Measurements from ENCODE around the gene C9orf50.

C9orf50 gene

DNA sequence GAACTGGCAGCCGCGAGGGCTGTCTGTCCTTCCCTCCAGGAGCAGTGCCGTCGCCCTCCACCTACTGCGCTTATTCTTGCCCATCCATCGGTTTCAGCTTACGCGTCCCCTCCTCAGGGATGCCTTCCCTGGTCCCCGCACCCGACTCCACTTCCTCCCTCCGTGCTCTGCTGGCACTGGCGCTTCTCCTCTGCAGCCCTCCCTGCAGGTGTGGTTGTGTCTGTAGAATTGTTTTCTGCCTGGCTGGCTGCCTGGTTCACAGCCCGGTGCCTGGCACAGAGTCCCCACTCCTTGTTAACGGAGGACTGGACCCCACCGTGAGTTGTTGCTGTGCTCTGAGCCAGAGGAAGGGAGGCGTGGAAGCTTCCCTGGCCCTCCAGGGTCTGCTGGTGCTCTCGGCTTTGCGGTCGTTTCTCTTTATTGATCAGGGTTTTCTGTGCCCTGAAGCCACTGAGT is 10.8 kb upstream of the C9orf50 start:
- DNase-seq (ENCODE audit: low read depth in 3 of 3), result no peak

DNA sequence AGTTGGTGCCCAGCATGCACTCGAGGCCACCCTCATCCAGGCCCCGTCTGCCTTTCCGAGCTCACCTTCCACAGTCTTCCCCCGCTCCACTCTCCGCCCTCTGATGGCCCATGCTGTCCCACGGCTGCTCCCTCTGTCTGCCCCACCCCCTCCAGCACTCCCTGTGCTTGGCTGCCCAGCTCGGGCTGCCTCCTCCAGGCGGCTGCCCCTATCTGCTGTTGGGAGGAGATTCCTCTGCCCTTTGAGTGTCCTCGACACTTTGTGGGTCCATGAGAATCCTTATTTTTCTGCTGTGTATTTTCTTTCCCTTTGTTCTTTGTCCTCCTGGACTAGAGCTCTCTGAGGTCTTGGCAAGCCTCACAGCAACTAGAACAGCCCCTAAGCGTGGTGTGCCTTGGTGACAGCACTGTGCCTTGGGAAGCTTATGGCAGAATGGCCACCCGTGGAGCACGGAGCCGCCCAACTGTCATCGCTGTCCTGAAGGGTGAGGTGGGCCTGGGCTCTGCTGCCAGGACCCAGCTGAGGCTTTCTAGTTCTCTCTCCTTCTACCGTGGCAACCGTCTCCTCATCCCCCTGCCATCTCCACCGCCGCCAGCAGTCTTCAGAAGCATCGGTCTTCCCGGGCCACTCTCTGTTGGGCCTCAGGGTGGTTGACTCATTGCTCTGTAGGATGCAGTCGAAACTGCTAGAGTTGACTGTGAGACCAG is 10.2 kb upstream of the C9orf50 start:
- DNase-seq (ENCODE audit: low read depth in 3 of 3), result no peak

DNA sequence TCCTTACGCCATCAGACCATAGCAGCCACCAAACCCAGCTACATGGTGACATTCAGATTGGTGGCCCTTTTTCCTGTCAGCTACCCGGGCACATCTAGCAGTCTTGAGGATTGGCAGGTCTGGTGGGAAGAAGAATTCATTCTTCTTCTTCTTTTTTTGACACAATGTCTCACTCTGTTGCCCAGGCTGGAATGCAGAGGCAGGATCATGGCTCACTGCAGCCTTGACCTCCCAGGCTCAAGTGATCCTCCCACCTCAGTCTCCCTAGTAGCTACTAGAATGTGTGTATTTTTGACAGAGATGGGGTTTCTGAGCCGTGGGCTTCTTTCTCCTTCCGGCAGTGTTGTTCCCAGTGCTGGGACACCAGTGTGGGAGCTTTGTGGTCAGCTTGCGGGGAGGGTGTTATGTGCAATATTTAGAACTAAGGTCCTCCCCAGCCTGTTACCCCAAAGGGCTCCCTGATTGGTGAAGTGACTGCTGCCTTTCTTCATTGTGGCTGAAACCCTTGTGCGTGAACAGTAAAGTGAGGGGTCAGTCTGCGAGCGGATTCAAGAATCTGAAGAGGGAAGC is 8.4 kb upstream of the C9orf50 start:
- DNase-seq (ENCODE audit: low read depth in 3 of 3), result no peak

DNA sequence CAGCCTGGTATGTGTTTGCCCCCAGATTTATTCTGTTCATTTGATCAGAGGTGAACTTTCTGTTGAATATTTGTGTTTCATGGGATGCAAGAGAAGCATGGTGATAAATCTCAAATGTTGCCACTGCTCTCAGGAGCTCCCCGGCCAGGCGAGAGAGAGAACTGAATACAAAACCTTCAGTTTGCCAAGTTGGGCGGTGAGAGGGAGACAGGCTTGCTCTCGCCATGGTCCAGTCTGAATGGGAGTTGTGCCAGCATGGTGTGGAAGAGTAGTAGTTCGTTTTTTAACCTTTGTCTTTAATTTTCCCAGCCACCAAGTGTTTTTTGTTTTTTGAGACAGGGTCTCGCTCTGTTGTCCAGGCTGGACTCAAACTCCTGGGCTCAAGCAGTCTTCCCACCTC is 7.8 kb upstream of the C9orf50 start:
- DNase-seq (ENCODE audit: low read depth in 3 of 3), result no peak

DNA sequence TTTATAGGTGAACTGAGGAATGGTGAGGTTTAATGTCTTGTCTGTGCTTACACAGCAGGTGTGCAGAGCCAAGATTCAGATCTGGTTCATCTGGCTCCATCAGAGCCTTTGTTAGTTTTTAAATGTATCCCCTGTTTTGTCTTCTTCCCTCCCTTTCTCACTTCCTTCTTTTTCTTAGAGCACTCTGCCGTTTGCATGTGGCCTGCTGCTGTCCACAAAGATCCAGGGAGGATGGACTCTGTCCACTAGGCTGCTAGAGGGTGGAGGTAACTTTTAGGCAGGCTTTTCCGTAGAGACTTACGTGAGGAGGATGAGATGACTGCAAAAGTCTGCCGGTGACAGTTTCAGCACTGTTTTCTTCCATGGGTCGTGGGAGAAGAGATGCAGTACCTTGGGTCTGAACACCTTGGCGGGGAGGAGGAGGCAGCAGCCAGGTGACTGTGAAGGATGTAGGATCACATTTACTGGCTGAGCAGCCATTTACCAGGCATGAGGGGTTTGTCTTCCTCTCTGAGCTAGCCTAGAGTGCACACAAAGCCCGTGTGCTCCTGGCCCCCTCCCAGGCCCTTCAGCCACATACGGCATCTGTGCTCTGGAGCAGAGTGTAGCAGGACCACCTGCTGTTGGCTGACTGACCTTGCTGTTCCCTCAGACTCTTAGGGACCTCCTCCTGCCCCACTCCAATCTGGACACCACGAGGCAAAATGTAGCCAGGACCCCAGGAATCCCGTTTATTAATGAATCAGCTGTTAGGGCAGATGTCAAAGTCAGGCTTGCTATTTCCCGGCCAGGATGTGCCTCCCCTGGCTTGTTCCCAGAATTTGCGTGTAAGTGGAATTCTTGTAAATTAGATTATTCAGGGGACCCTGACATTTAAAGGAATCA is 6.9 kb upstream of the C9orf50 start:
- no peak for DNase-seq (ENCODE audit: low read depth in 3 of 3)

DNA sequence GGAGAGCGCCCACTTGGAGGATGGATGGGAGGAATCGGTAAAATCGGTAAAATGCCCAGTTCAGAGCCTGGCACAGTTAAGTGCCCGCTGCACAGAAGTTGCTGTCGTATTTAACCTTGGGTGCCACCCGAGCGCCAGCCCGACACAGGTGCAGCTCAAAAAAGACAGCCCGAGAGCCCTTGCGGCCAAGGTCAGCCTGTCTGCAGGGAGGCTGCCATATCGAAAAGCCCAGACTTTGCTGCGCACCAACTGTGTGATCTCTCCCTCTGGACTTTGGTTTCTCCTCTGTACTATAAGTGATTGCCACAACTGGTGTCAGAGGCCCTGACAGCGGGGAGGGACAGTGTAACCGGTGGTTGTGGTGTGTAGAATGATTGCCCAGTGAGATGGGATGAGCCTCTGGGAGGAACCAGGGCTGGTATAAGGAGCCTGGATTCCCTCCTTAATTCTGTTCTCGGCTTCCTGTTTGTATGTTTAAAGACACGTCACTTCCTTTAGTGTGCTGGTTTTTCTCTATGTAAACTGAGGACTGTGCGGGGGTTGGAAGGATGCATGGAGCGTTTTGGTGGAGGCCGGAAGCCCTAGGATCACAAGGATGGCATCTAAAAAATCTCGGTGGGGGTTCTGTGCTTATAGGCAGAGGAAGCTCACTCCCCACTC is 5.9 kb upstream of the C9orf50 start:
- no peak for DNase-seq (ENCODE audit: low read depth in 3 of 3)

DNA sequence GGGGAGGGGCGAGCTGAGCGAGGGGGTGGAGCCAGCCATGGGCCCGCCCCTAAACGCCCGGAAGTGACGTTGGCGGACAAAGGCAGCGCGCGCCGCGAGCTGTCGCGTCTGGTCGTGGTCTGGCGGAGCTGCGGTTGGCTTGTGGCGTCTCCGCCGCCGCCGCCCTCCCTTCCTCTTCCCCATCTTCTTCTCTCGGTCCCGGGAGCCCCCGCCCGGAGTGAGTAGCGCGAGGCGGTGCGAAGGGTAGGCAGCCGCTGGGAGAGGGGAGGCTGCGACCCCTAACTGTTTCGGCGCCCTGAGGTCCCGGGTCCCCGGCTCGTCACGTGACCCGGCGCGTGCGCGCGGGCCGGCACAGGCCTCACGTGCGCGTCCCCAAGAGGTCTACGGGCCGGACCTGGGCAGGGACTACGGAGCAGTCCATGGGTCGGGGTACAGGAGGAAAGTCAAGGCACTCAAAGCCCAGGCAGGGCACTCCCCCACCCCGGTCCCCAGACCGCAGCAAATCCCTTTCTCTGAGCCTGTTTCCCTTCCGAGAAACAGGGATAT is 5.3 kb upstream of the C9orf50 start, which contains the start of gene NTMT1:
Gene NTMT1, plus strand, starts transcription at position 85 of the 546 bp plus-strand sequence. CDS start 6,541 bp downstream, outside the sequence.
- DNase-seq (ENCODE audit: low read depth in 3 of 3), result peak; percentile 82 to 87 (median 84)

DNA sequence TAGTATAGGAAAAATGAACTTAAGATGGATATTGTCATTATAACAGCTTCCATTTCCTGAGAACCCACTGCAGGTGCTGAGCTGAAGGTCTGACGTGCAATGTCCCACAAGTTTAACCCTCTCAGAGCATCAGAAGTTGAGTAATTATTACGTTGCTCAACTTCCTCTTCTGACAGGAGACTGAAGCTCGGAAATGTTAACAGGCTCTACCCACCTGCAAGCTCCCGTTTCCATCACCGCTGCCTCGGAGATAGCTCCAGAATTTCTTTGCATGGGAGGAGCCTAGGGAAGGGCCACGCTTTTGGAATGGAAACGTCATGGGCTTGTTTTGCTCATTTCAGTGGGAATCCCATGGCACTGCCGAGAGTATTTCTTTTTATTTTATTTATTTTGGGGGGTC is 4.0 kb upstream of the C9orf50 start:
- no peak for DNase-seq (ENCODE audit: low read depth in 3 of 3)

DNA sequence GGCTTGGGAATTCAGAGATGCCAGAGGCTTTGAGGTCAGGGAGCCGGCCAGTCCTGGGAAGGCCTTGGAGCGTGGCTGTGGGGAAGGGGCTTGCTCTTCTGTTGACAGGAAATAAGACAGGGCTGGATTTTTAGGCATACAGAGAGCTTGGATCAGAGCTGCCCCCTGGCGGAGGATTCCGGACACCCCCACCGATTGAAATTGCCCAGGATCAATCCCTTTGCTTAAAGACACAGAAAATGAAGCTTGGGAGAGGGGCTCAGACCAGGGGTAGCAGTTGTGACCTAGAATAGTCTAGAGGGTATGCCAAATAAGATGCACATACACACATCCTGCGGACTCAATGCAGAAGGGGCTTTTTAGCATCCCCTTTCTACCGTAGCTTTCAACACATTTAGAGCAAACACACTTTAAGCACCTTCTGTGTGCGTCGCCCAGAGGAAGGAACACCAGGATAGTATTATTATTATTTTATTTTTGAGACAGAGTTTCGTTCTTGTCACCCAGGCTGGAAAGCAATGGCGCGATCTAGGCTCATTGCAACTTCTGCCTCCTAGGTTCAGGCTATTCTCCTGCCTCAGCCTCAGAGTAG is 3.4 kb upstream of the C9orf50 start:
- DNase-seq (ENCODE audit: low read depth in 3 of 3), result peak; percentile 38 to 58 (median 52)

DNA sequence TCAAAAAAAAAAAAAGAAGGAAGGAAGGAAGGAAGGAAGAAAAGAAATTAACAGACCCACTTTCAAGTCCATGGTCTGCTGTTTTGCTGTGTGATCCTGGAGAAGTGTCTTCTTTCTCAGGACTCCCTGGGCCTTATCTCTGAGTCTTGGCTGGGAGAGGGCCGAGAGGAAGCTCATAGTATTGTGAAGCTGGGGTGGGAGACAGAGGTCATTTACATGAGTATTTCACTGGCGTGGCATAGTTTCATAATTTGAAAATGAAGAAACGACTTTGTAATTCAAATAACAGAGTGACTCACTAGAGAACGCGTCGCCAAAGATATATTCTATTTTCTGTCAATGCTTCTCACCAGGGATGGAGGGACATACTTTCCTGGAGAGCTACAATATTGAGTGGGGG is 2.4 kb upstream of the C9orf50 start:
- no peak for DNase-seq (ENCODE audit: low read depth in 3 of 3)

DNA sequence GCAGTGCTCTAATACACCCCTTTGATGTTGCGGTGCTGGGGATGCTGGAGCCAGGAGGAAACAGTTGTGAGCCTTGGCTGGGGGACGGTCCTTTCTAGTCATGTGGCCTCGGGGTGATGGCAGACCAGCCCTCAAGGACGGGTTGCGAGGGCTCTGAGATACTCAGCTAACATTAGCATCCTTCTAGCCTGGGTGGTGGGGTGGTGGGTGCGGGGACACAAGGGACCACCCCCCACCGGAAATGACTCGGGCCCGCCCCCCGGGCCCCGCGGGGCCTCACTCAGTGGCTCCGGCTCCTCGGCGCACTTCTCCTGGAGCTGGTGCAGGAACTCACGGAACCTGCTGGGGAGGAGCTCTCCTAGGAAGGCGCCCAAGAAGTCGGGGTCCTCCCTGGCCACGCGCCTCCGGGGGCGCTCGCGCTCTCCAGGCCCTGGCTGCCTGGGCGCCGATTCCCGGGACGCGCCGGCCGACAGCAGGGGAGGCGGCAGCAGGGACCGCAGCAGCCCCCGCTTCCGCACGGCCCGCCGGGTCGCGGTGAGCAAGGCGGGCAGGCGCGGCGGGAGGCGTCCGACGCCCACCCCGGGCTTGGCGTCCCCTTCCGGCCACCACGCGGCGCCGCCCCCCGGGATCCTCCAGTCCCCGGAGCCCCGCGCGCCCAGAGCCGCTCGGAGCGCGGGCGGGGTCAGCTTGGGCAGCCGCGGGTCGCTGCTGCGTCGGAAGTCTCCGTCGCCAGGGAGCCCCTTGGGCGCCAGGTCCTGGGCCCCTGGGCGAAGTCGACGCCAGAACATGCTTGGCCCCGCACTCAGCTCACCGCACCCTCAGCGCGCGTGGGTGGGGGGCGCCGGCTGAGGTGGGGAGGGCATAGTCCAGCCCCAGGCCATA is 873 bp downstream of the C9orf50 start:
- DNase-seq (ENCODE audit: low read depth in 3 of 3), result no peak

DNA sequence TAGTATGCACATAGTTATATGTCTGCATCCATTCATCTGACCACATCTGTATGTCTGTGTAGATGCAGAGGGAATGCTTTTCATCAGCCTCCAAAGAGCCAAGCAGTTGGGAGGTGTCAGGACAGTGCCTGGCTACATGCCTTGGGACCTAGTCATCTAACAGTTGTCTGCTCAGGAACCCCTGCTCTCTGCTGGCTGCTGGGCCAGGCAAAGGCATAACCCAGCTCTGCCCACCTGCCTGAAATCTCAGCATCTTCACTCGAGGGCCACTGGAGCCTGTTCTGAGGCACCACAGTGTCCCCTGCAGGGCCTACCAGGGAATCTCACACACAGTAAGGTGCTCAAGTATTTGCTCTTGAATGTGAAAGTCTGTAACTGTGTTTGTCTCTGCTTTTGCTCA is 3.7 kb downstream of the C9orf50 start:
- DNase-seq (ENCODE audit: low read depth in 3 of 3), result no peak

DNA sequence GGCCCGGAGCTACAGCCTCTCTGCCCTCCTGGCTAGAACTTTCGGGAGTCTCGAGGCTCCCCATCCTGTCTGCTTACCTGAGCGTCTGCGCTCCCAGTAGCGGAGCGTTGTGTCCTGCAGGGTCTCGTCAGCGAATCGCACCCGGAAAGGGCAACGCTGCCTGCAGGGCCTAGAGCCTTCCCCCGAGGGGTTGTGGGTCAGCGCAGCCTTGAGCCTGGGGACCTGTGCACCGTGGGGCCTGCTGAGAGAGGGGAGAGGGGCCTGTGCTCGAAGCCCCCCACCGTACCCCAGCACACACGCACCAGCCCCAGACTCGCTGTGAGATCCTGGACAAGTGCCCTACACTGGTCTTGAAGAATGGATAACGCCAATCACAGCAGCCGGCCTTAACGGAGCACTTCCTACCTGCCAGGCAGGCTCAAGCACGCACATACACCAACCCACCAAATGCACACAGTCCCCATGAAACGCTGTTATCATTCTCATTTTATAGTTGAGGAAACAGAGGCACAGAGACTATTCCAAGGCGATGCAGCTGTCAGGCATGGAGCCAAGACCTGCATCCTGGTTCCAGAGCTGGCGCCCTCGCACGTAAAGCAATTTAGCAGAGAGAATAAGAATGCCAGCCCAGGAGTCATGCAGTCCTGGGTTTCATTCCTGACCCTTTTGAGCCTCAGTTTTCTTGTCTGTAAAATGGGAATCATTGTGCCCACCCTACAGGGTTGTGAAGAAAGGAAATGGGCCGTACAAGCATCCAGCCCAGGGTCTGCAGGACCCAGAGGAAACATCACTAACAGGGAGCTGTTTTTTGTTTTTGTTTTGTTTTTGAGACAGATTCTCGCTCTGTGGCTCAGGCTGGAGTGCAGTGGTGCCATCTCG is 5.3 kb downstream of the C9orf50 start:
- DNase-seq (ENCODE audit: low read depth in 3 of 3), result no peak

DNA sequence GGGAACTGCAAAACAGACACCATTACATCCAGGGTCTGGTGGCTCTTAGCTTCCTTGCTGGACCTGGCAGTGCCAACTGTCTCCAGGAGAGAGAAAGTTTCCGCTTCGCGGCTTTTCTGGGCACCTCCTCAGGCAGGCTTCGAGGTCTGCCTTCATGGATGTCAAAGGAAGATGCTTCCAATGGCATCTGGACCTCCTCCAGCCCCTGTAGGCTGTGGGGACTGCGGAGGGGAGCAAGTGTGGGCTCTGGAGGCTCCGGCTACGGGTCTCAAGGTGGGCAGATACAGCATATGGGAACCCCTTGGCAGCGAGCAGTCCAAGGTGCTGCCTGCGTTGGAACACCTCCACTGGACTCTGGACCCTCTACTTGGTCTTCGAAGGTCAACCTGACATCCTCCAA is 6.0 kb downstream of the C9orf50 start:
- DNase-seq (ENCODE audit: low read depth in 3 of 3), result no peak

DNA sequence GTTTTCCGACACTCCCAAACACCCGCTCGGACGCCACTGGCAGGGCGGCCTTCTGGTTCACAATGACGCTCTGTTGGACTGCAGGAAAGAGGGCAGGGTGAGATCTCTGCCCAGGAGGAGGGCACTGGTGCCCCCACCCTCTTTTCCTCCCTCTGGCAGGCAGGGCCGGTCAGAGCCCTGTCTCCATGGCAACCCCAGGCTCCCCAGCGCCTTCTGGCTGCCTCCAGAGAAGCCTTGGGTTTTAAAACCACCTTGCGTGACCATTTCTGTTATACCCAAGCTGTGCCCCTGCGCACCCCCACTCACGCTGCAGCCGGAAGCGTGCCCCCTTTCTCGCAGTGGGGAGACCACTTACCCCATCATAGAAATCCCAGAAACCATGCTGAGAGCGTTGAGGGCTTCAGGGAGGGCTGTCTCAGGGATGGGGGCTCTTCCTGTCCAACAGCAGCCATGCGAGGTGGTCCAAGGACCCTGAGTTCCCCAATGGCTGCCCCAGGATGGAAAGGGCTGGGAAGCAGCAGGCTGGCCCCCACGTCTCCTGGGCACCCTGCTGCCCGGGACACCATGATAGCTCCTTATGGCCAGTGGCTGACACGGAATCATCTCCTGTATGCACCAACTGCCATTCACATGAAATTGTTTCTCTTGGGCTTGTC is 7.3 kb downstream of the C9orf50 start:
- no peak for DNase-seq (ENCODE audit: low read depth in 3 of 3)

DNA sequence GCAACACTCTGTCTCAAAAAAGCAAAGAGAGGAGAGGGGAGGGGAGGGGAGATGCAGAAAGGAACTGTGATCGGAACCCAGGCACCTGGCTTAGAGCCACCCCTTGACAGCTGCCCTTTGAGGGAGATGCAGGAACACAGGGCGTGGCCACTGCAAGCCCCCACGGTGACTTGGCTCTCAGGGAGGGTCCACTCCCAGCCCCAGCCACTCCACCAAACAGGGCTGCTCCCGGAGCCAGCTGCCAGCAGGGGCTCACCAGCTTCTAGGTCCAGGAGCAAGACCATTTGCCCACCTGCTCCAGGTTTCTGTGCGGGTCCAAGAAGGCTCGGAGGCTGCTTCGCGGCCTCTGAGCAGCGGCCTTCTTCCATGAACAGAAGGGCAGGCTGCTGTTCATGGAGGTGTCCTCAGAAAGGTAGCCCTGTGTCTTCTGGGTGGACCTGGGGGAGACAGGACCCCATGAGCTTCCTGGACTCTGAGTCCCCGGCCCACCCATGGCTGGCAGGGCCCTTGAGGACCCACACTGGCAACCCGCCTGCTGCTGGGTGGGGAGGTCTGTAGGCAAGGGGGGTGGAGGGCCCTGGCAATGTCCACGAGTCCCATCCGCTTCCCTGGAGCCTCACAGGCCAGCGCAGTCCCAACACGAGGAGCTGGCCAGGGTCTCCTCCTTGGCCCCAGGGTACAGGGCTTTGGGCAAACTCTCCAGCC is 7.9 kb downstream of the C9orf50 start:
- no peak for DNase-seq (ENCODE audit: low read depth in 3 of 3)

DNA sequence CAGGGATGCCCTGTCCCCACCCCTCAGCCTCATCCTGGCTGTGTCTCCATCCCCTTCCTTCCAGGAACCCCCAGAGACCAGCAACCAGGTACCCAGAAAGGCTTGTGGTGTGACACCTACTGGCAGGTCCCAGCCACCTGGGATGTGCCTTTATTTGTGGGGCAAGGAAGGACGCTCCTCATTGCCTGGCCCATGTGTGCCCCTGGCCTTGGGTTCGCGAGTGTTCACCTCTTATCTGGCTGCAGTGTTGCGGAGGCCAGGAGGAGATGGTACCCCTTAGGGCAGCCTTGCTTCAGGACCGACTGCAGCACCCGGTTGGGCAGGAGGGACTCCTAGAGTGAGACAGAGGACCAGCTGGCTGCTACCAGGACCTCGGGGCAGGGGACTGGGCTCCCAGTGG is 8.8 kb downstream of the C9orf50 start:
- no peak for DNase-seq (ENCODE audit: low read depth in 3 of 3)

DNA sequence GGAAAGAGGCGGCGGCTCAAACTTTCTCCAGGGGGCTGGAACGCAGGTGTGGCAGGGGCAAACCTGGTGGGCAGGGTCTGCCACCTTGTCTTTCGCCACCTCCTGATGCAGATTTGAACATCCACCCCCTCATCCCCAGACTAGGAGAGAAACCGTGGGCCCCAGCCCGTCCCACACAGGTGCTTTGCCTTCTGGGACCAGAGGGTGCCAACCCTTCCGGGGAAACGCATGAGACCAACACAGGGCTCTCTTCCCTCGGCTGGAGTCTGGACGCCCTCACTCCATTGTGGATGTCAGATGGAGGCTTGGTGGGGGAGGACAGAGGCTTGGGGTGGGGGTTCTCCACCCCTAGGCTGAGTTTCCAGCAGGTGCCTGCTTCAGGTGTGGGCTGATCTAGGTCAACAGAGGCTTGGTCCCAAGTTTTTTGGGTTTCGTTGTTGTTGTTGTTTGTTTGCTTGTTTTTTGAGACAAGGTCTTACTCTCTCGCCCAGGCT is 9.5 kb downstream of the C9orf50 start:
- DNase-seq (ENCODE audit: low read depth in 3 of 3), result no peak
